ENCODE measurements around the gene GGN.

- TF ChIP-seq POLR2AphosphoS5 (IDR thresholded peaks at IDR 0.05; ENCODE audit: low read depth, low read length) = no peak
- no peak for TF ChIP-seq TAF1 (IDR thresholded peaks at IDR 0.05; ENCODE audit: low read depth, low read length)
Observed at GRCh38 chr19:38402967-38403674, 15.3 kb upstream of the GGN start, which contains the start of gene FAM98C.
